ENCODE measurements around the gene BCAR3. TPM values are rescaled to one million over a fixed set of nuclear protein-coding genes. Genes with fewer than 3 reads are reported as not detected.

Gene BCAR3
- under 1 TPM; 0.71 to 0.91 TPM for total RNA-seq

DNA sequence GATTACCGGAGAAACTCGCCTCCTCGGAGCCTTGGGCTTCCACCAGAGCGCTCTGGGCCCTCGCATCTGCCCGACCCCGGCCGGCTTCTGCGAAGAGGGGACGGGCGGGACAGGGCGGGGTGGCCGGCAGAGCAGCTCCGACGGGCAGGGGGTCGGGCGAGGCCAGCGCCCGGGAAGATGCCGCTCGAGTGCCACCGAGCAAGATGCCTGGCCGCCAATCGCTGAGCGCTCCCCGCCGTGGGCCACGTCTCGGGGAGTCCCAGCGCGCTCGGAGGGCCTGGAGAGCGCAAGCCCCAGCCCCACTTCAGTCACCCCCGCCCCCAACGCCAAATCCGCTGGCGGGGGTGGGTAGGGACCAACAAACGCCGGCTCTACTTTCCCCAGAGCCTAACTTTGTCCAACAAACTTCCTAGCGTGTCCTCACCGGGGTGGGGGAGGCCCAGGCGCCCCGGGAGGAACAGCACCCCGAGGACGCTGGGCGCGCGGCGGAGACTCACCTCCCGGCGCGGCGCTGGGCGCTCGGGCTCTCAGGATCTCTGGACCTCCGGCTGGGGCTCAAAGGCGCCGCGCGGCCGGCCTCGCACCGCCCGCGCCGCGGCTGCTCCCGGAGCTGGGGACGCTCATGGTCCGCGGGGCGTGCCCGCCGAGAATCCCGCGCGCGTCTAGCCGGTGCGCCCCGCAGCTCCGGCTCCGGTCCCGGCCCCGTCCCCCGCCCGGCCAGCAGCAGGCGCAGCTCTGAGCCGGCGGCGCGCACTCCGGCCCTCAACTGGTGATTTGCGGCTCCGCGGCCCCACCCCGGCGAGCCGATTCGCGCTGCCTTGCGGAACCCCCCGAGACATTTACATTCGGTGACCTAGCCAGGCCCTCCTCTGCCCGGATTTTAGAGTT is at the start of gene BCAR3:
Gene BCAR3 (minus strand): TSS at position 737 of the 888 bp plus-strand sequence. CDS start 6,907 bp downstream, outside the sequence.
- POLR2A ChIA-PET = interaction anchor here (0.6 kb wide), 1 partner anchor 165 kb away, joined by 3 read pairs; no protein-coding TSS in a partner anchor
- no peaks in the 10 kb centered on the region for H3K9me3 Mint-ChIP-seq
- DNase-seq = peak; percentile 59
- peaks cover 68% of the 10 kb centered on the region for H3K27me3 Mint-ChIP-seq
- peak; percentile 46 for ATAC-seq (ENCODE audit: low read depth)
- peaks cover 9% of the 10 kb centered on the region for H3K4me1 Mint-ChIP-seq
- H3K27ac Mint-ChIP-seq = no peak within 1 kb of the TSS
- peaks cover 3% of the 10 kb centered on the region for H3K36me3 Mint-ChIP-seq
- H3K4me3 Mint-ChIP-seq = peak within 1 kb of the TSS; percentile 80

DNA sequence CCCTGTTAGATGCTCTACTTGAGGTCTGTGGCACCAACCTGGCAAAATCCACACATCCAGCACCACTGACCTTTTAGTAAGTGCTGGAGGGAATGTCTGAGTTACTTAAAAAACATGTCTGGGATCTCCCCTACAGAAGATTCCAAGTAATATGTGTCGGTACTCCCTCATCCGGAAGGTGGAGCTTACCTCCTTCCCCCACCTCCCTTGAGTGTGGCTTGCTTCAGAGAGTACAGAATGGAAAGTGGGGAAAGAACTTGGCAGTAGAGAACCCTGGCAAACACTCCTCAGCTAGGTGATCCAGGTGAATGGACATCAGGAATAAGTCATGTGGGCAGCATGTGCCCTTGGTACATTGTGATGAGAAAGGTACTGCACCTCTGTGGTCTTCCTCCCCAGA is 49.0 kb upstream of the BCAR3 start:
- H3K27me3 Mint-ChIP-seq = peaks cover 7% of the 10 kb centered on the region
- H3K27ac Mint-ChIP-seq = no peak overlapping the region
- H3K9me3 Mint-ChIP-seq = no peaks in the 10 kb centered on the region
- no peaks in the 10 kb centered on the region for H3K36me3 Mint-ChIP-seq
- H3K4me3 Mint-ChIP-seq = no peak overlapping the region
- no peak for DNase-seq
- POLR2A ChIA-PET = no interaction called here
- no peak for ATAC-seq (ENCODE audit: low read depth)
- H3K4me1 Mint-ChIP-seq = no peaks in the 10 kb centered on the region

GRCh38 chr1:93729906-93730305 is 48.3 kb upstream of the BCAR3 start:
- Mint-ChIP-seq H3K4me3 (no peak overlapping the region), H3K27me3 (peaks cover 7% of the 10 kb centered on the region), H3K27ac (no peak overlapping the region), H3K9me3 (no peaks in the 10 kb centered on the region), H3K36me3 (no peaks in the 10 kb centered on the region), H3K4me1 (no peaks in the 10 kb centered on the region)
- ATAC-seq (ENCODE audit: low read depth) = no peak
- no peak for DNase-seq
- POLR2A ChIA-PET = no interaction called here

DNA sequence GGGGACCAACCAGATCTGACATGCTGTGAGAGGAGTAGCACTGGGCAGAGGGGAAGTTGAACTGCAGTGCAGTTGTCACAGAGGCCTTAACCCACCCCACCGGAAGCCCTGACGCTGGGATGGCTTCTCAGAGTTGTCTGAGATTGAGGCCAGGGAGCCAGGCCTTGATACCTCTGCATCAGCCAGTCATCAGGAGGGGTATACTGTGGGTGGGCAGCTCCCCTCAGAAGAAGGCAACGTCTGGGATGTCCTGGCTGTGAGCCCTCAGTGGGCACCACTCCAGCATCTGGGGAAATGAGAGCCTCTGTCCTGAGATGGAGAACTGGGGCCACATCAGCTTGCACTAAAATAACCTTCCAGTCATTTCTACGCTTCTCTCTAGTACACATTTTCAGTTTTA is 47.9 kb upstream of the BCAR3 start:
- Mint-ChIP-seq H3K9me3 (no peaks in the 10 kb centered on the region), H3K27ac (no peak overlapping the region), H3K36me3 (no peaks in the 10 kb centered on the region), H3K27me3 (peaks cover 7% of the 10 kb centered on the region), H3K4me1 (no peaks in the 10 kb centered on the region), H3K4me3 (no peak overlapping the region)
- ATAC-seq (ENCODE audit: low read depth) (no peak), DNase-seq (no peak)
- POLR2A ChIA-PET = no interaction called here

DNA sequence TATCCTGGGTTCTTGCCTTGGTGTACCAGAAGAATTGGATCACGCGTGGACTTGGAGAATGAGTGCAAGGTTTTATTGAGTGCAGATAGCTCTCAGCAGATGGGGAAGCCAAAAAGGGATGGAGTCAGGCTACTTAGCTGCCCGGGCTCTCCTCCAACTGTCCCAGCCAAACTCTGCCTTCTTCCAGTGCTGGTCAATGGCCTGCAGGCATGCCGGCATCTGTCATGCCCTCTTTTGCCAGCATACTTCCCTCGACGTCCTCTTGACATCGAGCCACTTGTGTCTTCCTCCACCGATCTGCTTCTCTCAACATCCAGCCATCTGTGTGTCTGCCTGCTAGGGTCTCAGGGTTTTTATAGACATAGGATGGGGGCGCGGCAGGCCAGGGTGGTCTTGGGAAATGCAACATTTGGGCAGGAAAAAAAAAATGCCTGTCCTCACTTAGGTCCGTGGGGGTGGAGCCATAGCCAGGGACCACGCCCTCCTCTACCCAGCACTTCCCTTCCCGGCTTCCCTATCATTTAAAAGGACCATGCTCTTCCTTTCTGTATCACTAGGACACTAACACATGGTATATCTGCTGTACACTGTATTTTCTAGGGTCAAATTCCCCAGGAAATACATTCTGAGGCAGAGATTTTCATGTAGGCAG is 47.0 kb upstream of the BCAR3 start:
- Mint-ChIP-seq H3K4me3 (no peak overlapping the region), H3K27me3 (peaks cover 5% of the 10 kb centered on the region), H3K36me3 (no peaks in the 10 kb centered on the region), H3K27ac (no peak overlapping the region), H3K9me3 (no peaks in the 10 kb centered on the region), H3K4me1 (no peaks in the 10 kb centered on the region)
- ATAC-seq (ENCODE audit: low read depth) = no peak
- no peak for DNase-seq
- POLR2A ChIA-PET = no interaction called here

DNA sequence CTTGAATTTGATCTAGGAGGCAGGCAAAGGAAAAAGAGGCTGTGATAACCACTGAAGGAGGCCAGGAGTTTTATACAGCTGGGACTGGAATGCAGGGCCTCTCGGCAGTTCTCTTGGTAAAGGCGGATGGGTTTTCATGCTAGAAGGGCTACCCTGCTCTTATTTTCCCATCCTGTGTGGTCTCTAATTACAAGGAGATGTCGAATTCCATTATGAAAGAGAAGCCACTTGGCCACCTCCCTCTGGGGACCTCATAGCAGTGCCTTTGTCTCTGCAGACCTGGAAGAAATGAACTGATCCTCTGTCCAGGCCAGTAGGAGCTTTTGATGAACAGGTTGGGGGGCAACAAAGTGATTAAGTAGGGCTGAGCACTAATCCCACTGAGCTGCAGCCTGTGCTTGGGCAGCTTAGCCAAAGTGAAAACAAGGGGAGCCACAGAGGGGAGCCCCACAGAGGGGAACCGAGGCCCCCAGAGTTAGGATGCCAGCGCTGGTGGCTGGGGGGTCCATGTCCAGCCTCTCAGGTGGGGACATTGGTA is 42.2 kb upstream of the BCAR3 start:
- POLR2A ChIA-PET = no interaction called here
- H3K9me3 Mint-ChIP-seq = no peaks in the 10 kb centered on the region
- no peak for DNase-seq
- H3K36me3 Mint-ChIP-seq = no peaks in the 10 kb centered on the region
- no peaks in the 10 kb centered on the region for H3K4me1 Mint-ChIP-seq
- no peak overlapping the region for H3K4me3 Mint-ChIP-seq
- no peak for ATAC-seq (ENCODE audit: low read depth)
- H3K27me3 Mint-ChIP-seq = no peaks in the 10 kb centered on the region
- no peak overlapping the region for H3K27ac Mint-ChIP-seq

DNA sequence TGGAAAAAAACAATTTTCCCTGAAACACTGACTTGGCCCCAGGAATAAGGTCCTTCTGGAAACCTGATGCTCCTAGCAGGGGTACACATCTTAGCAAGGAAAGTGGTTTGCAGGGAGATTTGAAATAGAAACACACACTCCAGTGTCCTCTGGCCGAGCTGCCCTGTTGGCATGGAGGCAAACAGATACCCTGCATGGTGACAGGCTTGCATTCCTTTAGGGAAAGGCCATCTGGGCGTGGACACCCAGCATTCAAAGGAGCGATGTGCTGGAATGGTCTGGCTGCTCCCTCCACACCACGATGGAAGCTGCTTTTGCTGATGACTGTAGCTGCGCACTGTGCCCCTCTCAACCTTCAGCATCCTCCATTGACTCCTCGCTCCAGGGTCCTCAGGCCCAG is 41.5 kb upstream of the BCAR3 start:
- no peak overlapping the region for H3K27ac Mint-ChIP-seq
- no peak overlapping the region for H3K4me3 Mint-ChIP-seq
- no peaks in the 10 kb centered on the region for H3K4me1 Mint-ChIP-seq
- POLR2A ChIA-PET = no interaction called here
- DNase-seq (no peak), ATAC-seq (ENCODE audit: low read depth) (no peak)
- H3K27me3 Mint-ChIP-seq = no peaks in the 10 kb centered on the region
- H3K9me3 Mint-ChIP-seq = no peaks in the 10 kb centered on the region
- H3K36me3 Mint-ChIP-seq = no peaks in the 10 kb centered on the region

DNA sequence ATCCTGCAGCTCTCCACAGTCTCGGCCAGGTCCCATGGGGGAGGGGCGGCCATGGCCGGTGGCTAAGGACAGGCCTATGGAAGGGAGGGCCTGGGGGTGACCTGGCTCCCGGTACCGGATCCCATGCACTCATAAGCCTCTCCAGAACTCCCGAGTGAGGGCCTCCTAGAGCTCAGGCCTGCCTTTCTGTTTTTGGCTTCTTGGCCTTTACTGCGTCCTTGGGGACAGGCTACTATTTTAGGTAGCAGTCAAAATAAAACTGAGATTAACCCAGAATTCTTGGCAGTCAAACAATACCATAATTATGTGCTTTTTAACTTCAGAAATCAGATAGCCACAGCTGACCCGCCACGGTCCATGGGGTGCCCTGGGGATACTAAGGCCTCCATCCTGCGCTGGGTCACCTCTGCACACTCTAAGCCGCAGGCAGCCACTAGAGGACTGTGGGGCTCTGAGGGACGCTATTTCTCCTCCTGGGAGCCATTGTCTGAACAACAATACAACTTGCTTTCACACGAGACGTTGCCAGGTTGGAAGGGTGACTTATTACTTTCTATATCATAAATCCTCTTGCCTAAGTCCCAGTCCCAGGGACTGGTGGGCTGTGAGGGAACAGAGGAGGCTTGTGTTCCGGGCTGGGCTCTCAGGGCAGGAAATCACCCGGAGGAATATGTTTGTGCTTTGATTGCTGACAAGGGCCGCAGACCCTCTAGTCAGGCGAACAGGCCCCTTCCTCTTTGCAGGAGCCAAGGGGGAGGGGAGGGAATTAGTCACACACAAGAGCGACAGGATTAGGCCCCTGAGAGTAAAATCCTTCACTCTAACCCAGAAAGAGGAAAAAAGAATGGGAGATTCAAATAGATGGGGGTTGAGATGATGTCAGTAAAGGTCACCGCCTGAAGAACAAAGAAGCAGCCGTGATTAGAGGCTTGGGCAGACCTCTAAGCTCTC is 40.7 kb upstream of the BCAR3 start:
- no peaks in the 10 kb centered on the region for H3K27me3 Mint-ChIP-seq
- POLR2A ChIA-PET = no interaction called here
- H3K4me3 Mint-ChIP-seq = no peak overlapping the region
- DNase-seq = no peak
- no peaks in the 10 kb centered on the region for H3K4me1 Mint-ChIP-seq
- H3K9me3 Mint-ChIP-seq = no peaks in the 10 kb centered on the region
- ATAC-seq (ENCODE audit: low read depth) = no peak
- H3K27ac Mint-ChIP-seq = no peak overlapping the region
- peaks cover 3% of the 10 kb centered on the region for H3K36me3 Mint-ChIP-seq

DNA sequence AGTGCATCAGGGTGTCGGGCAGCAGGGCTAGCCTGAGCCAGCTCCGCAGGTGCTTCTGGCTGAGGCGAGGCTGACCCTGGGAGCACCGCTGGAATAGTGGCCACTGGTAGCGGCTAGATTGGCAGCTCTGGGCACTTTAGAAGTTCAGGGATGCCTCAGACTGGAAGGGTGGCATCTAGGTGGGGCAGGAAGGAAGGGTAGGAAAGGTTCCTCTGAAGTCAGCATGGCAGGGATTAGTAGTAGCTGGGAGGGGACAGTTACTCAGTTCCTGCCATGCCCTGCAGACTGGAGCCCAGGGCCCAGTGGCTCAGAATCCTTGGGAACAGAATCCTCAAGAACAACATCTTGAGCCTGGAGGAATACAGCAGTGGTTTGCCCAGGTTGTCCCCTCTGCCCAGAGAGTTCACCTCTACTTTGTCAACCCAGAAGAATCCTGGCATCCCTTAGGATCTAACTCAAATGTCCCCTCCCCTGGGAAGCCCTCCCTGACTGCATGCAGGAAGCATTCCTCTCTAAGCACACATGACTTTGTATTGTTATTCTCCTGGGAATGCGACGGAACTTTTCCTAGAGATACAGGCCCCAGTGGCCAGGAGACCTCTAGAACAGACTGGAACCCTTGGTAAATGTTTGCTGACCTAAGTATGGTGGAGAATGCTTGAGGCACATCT is 39.5 kb upstream of the BCAR3 start:
- Mint-ChIP-seq H3K9me3 (peaks cover 6% of the 10 kb centered on the region), H3K27me3 (no peaks in the 10 kb centered on the region), H3K27ac (no peak overlapping the region), H3K36me3 (peaks cover 10% of the 10 kb centered on the region), H3K4me3 (no peak overlapping the region), H3K4me1 (peaks cover 2% of the 10 kb centered on the region)
- no peak for DNase-seq
- ATAC-seq (ENCODE audit: low read depth) = no peak
- POLR2A ChIA-PET = no interaction called here

- no peak overlapping the region for H3K4me3 Mint-ChIP-seq
- H3K27ac Mint-ChIP-seq = no peak overlapping the region
- H3K9me3 Mint-ChIP-seq = peaks cover 6% of the 10 kb centered on the region
- ATAC-seq (ENCODE audit: low read depth) = no peak
- POLR2A ChIA-PET = no interaction called here
- H3K4me1 Mint-ChIP-seq = peaks cover 13% of the 10 kb centered on the region
- peaks cover 10% of the 10 kb centered on the region for H3K36me3 Mint-ChIP-seq
- H3K27me3 Mint-ChIP-seq = no peaks in the 10 kb centered on the region
- DNase-seq = no peak
Measured at GRCh38 chr1:93717640-93718039, 36.0 kb upstream of the BCAR3 start.

- DNase-seq = no peak
- POLR2A ChIA-PET = no interaction called here
- H3K4me3 Mint-ChIP-seq = no peak overlapping the region
- ATAC-seq (ENCODE audit: low read depth) = peak; percentile 90
- peaks cover 10% of the 10 kb centered on the region for H3K36me3 Mint-ChIP-seq
- peaks cover 6% of the 10 kb centered on the region for H3K9me3 Mint-ChIP-seq
- H3K4me1 Mint-ChIP-seq = peaks cover 19% of the 10 kb centered on the region
- H3K27ac Mint-ChIP-seq = no peak overlapping the region
- H3K27me3 Mint-ChIP-seq = peaks cover 6% of the 10 kb centered on the region
Measured at GRCh38 chr1:93716941-93717368, 35.3 kb upstream of the BCAR3 start.

DNA sequence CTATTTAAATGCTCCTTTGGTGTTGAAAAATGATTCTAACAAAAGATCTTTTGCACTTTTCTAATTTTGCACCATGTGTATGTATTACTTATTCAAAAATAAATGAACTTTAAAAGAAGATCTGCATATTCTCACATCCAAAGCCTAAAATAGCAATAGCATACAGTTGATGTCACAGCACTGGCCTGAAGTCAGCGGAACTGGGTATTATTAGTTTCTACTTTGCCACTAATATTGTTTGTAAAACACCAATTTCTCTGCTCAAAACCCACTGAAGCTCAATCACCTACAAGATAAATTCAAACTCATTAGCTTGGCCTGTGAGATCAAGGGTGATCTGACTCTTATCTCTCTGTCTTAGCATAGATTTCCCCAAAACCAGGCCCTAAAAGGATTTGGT is 34.5 kb upstream of the BCAR3 start:
- peaks cover 6% of the 10 kb centered on the region for H3K9me3 Mint-ChIP-seq
- ATAC-seq (ENCODE audit: low read depth) = no peak
- no peak overlapping the region for H3K27ac Mint-ChIP-seq
- POLR2A ChIA-PET = no interaction called here
- H3K4me3 Mint-ChIP-seq = no peak overlapping the region
- peaks cover 8% of the 10 kb centered on the region for H3K27me3 Mint-ChIP-seq
- no peak for DNase-seq
- H3K4me1 Mint-ChIP-seq = peaks cover 20% of the 10 kb centered on the region
- peaks cover 10% of the 10 kb centered on the region for H3K36me3 Mint-ChIP-seq
